HCT116 (cell line): ENCODE data around the gene PCED1A. TPM values are rescaled to one million over a fixed set of nuclear protein-coding genes. Genes with fewer than 3 reads are reported as not detected.

Experiments used
- ATAC-seq: fragments of 200-7000 bp; cut with Tn5 transposase; 2 replicates; pipeline ENCODE4 v1.9.1; 2020; ENCODE audit warnings: mild to moderate bottlenecking, moderate library complexity
- BruUV-seq: library from RNA; stranded (reverse); fragments of 400-500 nt; replicated peaks from 2 replicates; lab custom pipeline; 2021; lab: Mats Ljungman, UMichigan
- CTCF ChIA-PET: fragments of 300-600 bp; sonication (Branson Sonifier 250); formaldehyde crosslinking; loops from one replicate; lab custom pipeline; 2021; ENCODE audit warnings: antibody characterized with exemption; lab: Charles Lee
- POLR2A ChIA-PET: fragments of 300-600, 350-600 bp; sonication (Branson Sonifier 250); formaldehyde crosslinking; loops from one replicate; lab custom pipeline; 2021; ENCODE audit warnings: antibody characterized with exemption; lab: Charles Lee
- RAD21 ChIA-PET, 2 experiments: fragments of 300-600 bp; sonication (Branson Sonifier 250); formaldehyde crosslinking; loops; one replicate each; lab custom pipeline; 2023; ENCODE audit warnings: low total read pairs in 2 of 2; ENCODE audit not compliant: uncharacterized antibody in 2 of 2, unreplicated experiment in 2 of 2, low non-redundant PET in 1 of 2; lab: Charles Lee
- DNase-seq: peaks from one replicate; pipeline ENCODE4 v3.0.0-alpha.2; 2010; ENCODE audit warnings: low read depth, low spot score
- H2AFZ ChIP-seq: fragments of 200-600 bp; shearing (Covaris generic), sonication (generic); 2 replicates; pipeline ENCODE4 v1.6.1; 2017; ENCODE audit warnings: low read depth, mixed run types, mixed read lengths, antibody characterized with exemption, low read length; ENCODE audit not compliant: poor library complexity, severe bottlenecking
- H3K27ac ChIP-seq: 2 replicates; pipeline ENCODE4 v1.5.1; 2012; ENCODE audit warnings: low read depth, low read length
- H3K27me3 ChIP-seq: fragments of 200-600 bp; sonication (generic); 2 replicates; pipeline ENCODE4 v1.6.1; 2016; ENCODE audit warnings: mixed run types, low read length, mixed read lengths; ENCODE audit not compliant: insufficient read depth
- H3K36me3 ChIP-seq, 2 experiments: fragments of 200-500 bp in 1 of 2; fragments of 200-600 bp in 1 of 2; sonication (Bioruptor generic) in 1 of 2; sonication (generic) in 1 of 2; 2 replicates each; pipeline versions ENCODE4 v1.5.1 to v1.6.1; 2014 to 2016; ENCODE audit warnings: low read length in 2 of 2, inconsistent platforms in 1 of 2, mixed read lengths in 1 of 2, mixed run types in 1 of 2; ENCODE audit not compliant: insufficient read depth in 2 of 2, control insufficient read depth in 1 of 2
- H3K4me1 ChIP-seq, 2 experiments: fragments of 200-600 bp in 1 of 2; sonication (generic) in 1 of 2; 2 replicates each; pipeline versions ENCODE4 v1.5.1 to v1.6.1; 2012 to 2017; ENCODE audit warnings: low read length in 2 of 2, inconsistent platforms in 1 of 2, mild to moderate bottlenecking in 1 of 2, mixed read lengths in 1 of 2, mixed run types in 1 of 2, moderate library complexity in 1 of 2; ENCODE audit not compliant: insufficient read depth in 2 of 2, control insufficient read depth in 1 of 2
- H3K4me2 ChIP-seq: fragments of 200-600 bp; sonication (generic); 2 replicates; pipeline ENCODE4 v1.6.1; 2017; ENCODE audit warnings: mixed run types, low read length, mixed read lengths
- H3K4me3 ChIP-seq, 2 experiments: fragments of 200-600 bp in 1 of 2; sonication (generic) in 1 of 2; replicated peaks in 1 of 2; 2 replicates each; pipeline ENCODE4 v1.5.1; 2011 to 2016; ENCODE audit warnings: low read length in 2 of 2, control low read depth in 1 of 2, low read depth in 1 of 2, mild to moderate bottlenecking in 1 of 2, mixed read lengths in 1 of 2, mixed run types in 1 of 2
- H3K79me2 ChIP-seq: fragments of 200-600 bp; sonication (generic); 2 replicates; pipeline ENCODE4 v1.6.1; 2017; ENCODE audit warnings: mild to moderate bottlenecking, mixed run types, low read length, moderate library complexity, mixed read lengths; ENCODE audit not compliant: insufficient read depth
- H3K9ac ChIP-seq: fragments of 200-600 bp; sonication (generic); 2 replicates; pipeline ENCODE4 v1.6.1; 2016; ENCODE audit warnings: low read length, mixed read lengths
- H3K9me2 ChIP-seq: fragments of 200-600 bp; sonication (generic), shearing (Covaris generic); 2 replicates; pipeline ENCODE4 v1.6.1; 2017; ENCODE audit warnings: mixed run types, mild to moderate bottlenecking, moderate library complexity; ENCODE audit not compliant: insufficient read depth
- H3K9me3 ChIP-seq, 2 experiments: fragments of 200-500 bp in 1 of 2; fragments of 200-600 bp in 1 of 2; sonication (Bioruptor generic) in 1 of 2; sonication (generic) in 1 of 2; 2 replicates each; pipeline ENCODE4 v1.6.1; 2014 to 2017; ENCODE audit warnings: low read length in 2 of 2, mixed read lengths in 2 of 2, inconsistent platforms in 1 of 2, low read depth in 1 of 2, mild to moderate bottlenecking in 1 of 2, mixed run types in 1 of 2, moderate library complexity in 1 of 2; ENCODE audit not compliant: control insufficient read depth in 1 of 2, insufficient read depth in 1 of 2
- H4K20me1 ChIP-seq: fragments of 200-600 bp; sonication (generic), shearing (Covaris generic); 2 replicates; pipeline ENCODE4 v1.6.1; 2017; ENCODE audit warnings: mixed run types, mild to moderate bottlenecking, moderate library complexity; ENCODE audit not compliant: insufficient read depth
- EGR1 ChIP-seq: IDR thresholded peaks from 2 replicates; pipeline ENCODE4 v1.6.1; 2012; ENCODE audit warnings: low read depth
- ELF1 ChIP-seq: IDR thresholded peaks from 2 replicates; pipeline ENCODE4 v1.6.1; 2012; ENCODE audit warnings: low read depth, borderline replicate concordance
- EZH2 ChIP-seq: fragments of 200-600 bp; sonication (generic); IDR thresholded peaks from 2 replicates; pipeline ENCODE4 v1.6.1; 2017; ENCODE audit warnings: antibody characterized with exemption, mixed run types
- POLR2A ChIP-seq: IDR thresholded peaks from 2 replicates; pipeline ENCODE4 v1.7.0; 2011; ENCODE audit warnings: borderline replicate concordance; ENCODE audit not compliant: insufficient read depth, insufficient read length; ENCODE audit errors: extremely low read depth
- POLR2AphosphoS5 ChIP-seq: IDR thresholded peaks from 2 replicates; pipeline ENCODE4 v1.6.1; 2011; ENCODE audit warnings: mild to moderate bottlenecking, low read depth, low read length, moderate library complexity
- SRF ChIP-seq: IDR thresholded peaks from 2 replicates; pipeline ENCODE4 v1.6.1; 2012; ENCODE audit warnings: low read depth
- TCF7L2 ChIP-seq: IDR thresholded peaks from 2 replicates; pipeline ENCODE4 v1.7.0; 2011; ENCODE audit warnings: borderline replicate concordance, inconsistent platforms; ENCODE audit not compliant: insufficient read depth, insufficient read length; ENCODE audit errors: extremely low read depth
- YY1 ChIP-seq: IDR thresholded peaks from 2 replicates; pipeline ENCODE4 v1.6.1; 2011; ENCODE audit warnings: low read length, low read depth, moderate library complexity, mild to moderate bottlenecking; ENCODE audit not compliant: insufficient replicate concordance; ENCODE audit errors: extremely low read depth
- intact Hi-C: fragments of 100-400 bp; cut with micrococcal nuclease; formaldehyde crosslinking; loops from 2 replicates; pipeline ENCODE4 v1.10.0; 2022
- total RNA-seq: library from RNA; stranded (reverse); gene quantifications from one replicate; pipeline ENCODE4 v1.2.1, GENCODE V29; 2021; ENCODE audit not compliant: unreplicated experiment
- TF ChIP-seq, protein P1 (sequence below): IDR thresholded peaks from 2 replicates; pipeline ENCODE4 v1.6.1; 2012
- TF ChIP-seq, protein P2 (sequence below): IDR thresholded peaks from 2 replicates; pipeline ENCODE4 v1.6.1; 2012; ENCODE audit warnings: low read depth
- TF ChIP-seq, protein P3 (sequence below): IDR thresholded peaks from 2 replicates; pipeline ENCODE4 v1.6.1; 2012
- TF ChIP-seq, protein P4 (sequence below), 3 experiments: fragments of 200-600 bp in 1 of 3; sonication (generic) in 1 of 3; IDR thresholded peaks in 2 of 3; conservative IDR thresholded peaks in 1 of 3; 2 replicates each; pipeline ENCODE4 v1.5.1; 2012 to 2017; ENCODE audit warnings: low read depth in 2 of 3, low read length in 2 of 3, antibody characterized with exemption in 1 of 3, borderline replicate concordance in 1 of 3, control low read depth in 1 of 3, mild to moderate bottlenecking in 1 of 3, mixed read lengths in 1 of 3, mixed run types in 1 of 3, moderate library complexity in 1 of 3; ENCODE audit not compliant: insufficient read depth in 1 of 3
- TF ChIP-seq, protein P5 (sequence below): IDR thresholded peaks from 2 replicates; pipeline ENCODE4 v1.6.1; 2011; ENCODE audit warnings: mild to moderate bottlenecking, low read length, moderate library complexity; ENCODE audit not compliant: insufficient replicate concordance; ENCODE audit errors: extremely low read depth

The PCED1A gene
- total RNA-seq, 1 experiment from 2014 or later, result 31.8 TPM

DNA sequence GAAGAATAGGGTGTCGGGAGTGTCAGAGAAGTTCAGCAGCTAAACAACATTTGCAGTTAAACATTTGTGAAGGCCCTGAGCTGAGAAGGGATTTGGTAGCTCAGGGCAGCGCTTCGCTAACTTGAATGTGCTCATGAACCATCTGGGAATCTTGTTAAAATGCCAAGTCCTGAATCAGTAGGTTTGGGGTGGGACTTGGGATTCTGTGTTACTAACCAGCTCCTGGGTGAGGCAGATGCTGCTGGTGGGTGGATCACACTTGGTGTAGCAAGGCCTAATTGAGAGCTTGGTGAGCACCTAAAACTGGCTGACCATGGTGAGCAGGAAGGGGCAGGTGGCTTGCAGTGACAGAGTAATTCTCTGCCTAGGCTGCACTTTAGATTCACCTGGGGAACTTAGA lies 38.7 kb upstream of the PCED1A start (continued):
- no peak for TF ChIP-seq TCF7L2
- TF ChIP-seq POLR2AphosphoS5, result no peak
- TF ChIP-seq, all 23 proteins: peak for 0

DNA sequence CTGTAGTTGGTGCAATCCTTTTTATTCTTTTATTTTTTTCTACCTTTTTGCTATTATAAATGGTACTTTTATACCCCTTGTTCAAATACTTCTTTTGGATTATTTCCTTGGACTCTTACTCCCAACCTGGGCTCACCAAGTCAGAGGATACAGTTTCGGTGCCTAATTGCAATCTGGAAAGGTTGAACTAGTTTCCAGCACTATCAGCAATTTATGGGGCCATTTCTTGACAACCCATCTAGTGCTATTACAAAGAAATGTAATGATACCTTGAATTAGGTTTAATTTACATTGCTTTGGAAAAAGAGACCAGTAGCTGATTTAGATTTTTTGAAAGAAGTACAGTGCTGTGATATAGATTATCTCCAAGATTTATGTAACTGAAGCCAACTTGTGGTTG lies 38.1 kb upstream of the PCED1A start:
- Histone ChIP-seq H3K9ac (no peak overlapping the region), H2AFZ (no peak overlapping the region), H3K9me2 (no peaks in the 10 kb centered on the region), H3K27ac (no peak overlapping the region), H3K36me3 (no peaks in the 10 kb centered on the region), H3K4me3 (no peak overlapping the region)
- BruUV-seq, result no TSS peak
- ATAC-seq (no peak), DNase-seq (no peak)
- intact Hi-C loops, result no loop called here
- POLR2A ChIA-PET, result no interaction called here
- no peak for TF ChIP-seq EZH2
- no peak for TF ChIP-seq EGR1
- no peak for TF ChIP-seq YY1
- TF ChIP-seq POLR2A, result no peak
- TF ChIP-seq, protein P1, sequence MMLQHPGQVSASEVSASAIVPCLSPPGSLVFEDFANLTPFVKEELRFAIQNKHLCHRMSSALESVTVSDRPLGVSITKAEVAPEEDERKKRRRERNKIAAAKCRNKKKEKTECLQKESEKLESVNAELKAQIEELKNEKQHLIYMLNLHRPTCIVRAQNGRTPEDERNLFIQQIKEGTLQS, result no peak
- TF ChIP-seq, protein P2, sequence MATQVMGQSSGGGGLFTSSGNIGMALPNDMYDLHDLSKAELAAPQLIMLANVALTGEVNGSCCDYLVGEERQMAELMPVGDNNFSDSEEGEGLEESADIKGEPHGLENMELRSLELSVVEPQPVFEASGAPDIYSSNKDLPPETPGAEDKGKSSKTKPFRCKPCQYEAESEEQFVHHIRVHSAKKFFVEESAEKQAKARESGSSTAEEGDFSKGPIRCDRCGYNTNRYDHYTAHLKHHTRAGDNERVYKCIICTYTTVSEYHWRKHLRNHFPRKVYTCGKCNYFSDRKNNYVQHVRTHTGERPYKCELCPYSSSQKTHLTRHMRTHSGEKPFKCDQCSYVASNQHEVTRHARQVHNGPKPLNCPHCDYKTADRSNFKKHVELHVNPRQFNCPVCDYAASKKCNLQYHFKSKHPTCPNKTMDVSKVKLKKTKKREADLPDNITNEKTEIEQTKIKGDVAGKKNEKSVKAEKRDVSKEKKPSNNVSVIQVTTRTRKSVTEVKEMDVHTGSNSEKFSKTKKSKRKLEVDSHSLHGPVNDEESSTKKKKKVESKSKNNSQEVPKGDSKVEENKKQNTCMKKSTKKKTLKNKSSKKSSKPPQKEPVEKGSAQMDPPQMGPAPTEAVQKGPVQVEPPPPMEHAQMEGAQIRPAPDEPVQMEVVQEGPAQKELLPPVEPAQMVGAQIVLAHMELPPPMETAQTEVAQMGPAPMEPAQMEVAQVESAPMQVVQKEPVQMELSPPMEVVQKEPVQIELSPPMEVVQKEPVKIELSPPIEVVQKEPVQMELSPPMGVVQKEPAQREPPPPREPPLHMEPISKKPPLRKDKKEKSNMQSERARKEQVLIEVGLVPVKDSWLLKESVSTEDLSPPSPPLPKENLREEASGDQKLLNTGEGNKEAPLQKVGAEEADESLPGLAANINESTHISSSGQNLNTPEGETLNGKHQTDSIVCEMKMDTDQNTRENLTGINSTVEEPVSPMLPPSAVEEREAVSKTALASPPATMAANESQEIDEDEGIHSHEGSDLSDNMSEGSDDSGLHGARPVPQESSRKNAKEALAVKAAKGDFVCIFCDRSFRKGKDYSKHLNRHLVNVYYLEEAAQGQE, result no peak
- TF ChIP-seq, protein P3, sequence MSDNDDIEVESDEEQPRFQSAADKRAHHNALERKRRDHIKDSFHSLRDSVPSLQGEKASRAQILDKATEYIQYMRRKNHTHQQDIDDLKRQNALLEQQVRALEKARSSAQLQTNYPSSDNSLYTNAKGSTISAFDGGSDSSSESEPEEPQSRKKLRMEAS, result no peak
- TF ChIP-seq, protein P4, sequence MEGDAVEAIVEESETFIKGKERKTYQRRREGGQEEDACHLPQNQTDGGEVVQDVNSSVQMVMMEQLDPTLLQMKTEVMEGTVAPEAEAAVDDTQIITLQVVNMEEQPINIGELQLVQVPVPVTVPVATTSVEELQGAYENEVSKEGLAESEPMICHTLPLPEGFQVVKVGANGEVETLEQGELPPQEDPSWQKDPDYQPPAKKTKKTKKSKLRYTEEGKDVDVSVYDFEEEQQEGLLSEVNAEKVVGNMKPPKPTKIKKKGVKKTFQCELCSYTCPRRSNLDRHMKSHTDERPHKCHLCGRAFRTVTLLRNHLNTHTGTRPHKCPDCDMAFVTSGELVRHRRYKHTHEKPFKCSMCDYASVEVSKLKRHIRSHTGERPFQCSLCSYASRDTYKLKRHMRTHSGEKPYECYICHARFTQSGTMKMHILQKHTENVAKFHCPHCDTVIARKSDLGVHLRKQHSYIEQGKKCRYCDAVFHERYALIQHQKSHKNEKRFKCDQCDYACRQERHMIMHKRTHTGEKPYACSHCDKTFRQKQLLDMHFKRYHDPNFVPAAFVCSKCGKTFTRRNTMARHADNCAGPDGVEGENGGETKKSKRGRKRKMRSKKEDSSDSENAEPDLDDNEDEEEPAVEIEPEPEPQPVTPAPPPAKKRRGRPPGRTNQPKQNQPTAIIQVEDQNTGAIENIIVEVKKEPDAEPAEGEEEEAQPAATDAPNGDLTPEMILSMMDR (IDR thresholded peaks at IDR 0.05 in 2 of 3, conservative IDR thresholded peaks at IDR 0.05 in 1 of 3; ENCODE audit: borderline replicate concordance in 1 of 3, insufficient read depth in 1 of 3, low read depth in 2 of 3, low read length in 2 of 3), result no peak
- TF ChIP-seq SRF, result no peak
- no peak for TF ChIP-seq ELF1
- TF ChIP-seq, protein P5, sequence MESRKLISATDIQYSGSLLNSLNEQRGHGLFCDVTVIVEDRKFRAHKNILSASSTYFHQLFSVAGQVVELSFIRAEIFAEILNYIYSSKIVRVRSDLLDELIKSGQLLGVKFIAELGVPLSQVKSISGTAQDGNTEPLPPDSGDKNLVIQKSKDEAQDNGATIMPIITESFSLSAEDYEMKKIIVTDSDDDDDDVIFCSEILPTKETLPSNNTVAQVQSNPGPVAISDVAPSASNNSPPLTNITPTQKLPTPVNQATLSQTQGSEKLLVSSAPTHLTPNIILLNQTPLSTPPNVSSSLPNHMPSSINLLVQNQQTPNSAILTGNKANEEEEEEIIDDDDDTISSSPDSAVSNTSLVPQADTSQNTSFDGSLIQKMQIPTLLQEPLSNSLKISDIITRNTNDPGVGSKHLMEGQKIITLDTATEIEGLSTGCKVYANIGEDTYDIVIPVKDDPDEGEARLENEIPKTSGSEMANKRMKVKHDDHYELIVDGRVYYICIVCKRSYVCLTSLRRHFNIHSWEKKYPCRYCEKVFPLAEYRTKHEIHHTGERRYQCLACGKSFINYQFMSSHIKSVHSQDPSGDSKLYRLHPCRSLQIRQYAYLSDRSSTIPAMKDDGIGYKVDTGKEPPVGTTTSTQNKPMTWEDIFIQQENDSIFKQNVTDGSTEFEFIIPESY, result no peak
- TF ChIP-seq, all 23 proteins: peak for 0
- H3K4me1 ChIP-seq, result peaks cover 3 to 10% of the 10 kb centered on the region in 2 experiments; a peak in 2 of 4 replicates
- H3K9me3 ChIP-seq, result no peaks in the 10 kb centered on the region
- ChIA-PET RAD21 (no interaction called here), CTCF (no interaction called here)
- peaks cover 92% of the 10 kb centered on the region for H3K79me2 ChIP-seq
- H3K27me3 ChIP-seq, result no peaks in the 10 kb centered on the region
- H3K4me2 ChIP-seq, result no peak overlapping the region
- H4K20me1 ChIP-seq, result peaks cover 12% of the 10 kb centered on the region; the same call in 1 of the 2 replicates
